ENCODE results near the gene TMEM178A.

- TF ChIP-seq CTCF (IDR thresholded peaks at IDR 0.05) = no peak
- no peak for TF ChIP-seq POLR2A (IDR thresholded peaks at IDR 0.05)
Observed at GRCh38 chr2:39743269-39743776, 77.6 kb downstream of the TMEM178A start.

All from transverse colon (tissue), 3 donors.